DOHH2 (cell line): Measurements from ENCODE around the gene EDN1.

Source experiments
- H3F3A ChIP-seq: fragments of 200-600 bp; sonication (generic), shearing (Covaris generic); 2 replicates; pipeline ENCODE4 v1.6.0; 2016; ENCODE audit warnings: antibody characterized with exemption, mild to moderate bottlenecking; ENCODE audit not compliant: control insufficient read depth, insufficient read depth
- H3K27ac ChIP-seq: fragments of 200-600 bp; sonication (generic); 2 replicates; pipeline ENCODE4 v1.5.1; 2014; ENCODE audit warnings: low read depth, mild to moderate bottlenecking, low read length, moderate library complexity
- H3K27me3 ChIP-seq: fragments of 200-600 bp; sonication (generic); 2 replicates; pipeline ENCODE4 v1.6.1; 2014; ENCODE audit warnings: mild to moderate bottlenecking, low read length, mixed read lengths; ENCODE audit not compliant: control insufficient read depth
- H3K36me3 ChIP-seq: fragments of 200-600 bp; sonication (generic); 2 replicates; pipeline ENCODE4 v1.6.1; 2014; ENCODE audit warnings: mild to moderate bottlenecking, low read length, moderate library complexity, mixed read lengths; ENCODE audit not compliant: control insufficient read depth
- H3K4me1 ChIP-seq: fragments of 200-600 bp; sonication (generic); 2 replicates; pipeline ENCODE4 v1.6.1; 2014; ENCODE audit warnings: mild to moderate bottlenecking, low read length, mixed read lengths; ENCODE audit not compliant: control insufficient read depth
- H3K4me2 ChIP-seq: fragments of 200-600 bp; sonication (generic); 2 replicates; pipeline ENCODE4 v1.6.0; 2014; ENCODE audit warnings: mild to moderate bottlenecking, low read length, moderate library complexity
- H3K4me3 ChIP-seq: fragments of 200-600 bp; sonication (generic); 2 replicates; pipeline ENCODE4 v1.5.1; 2014; ENCODE audit warnings: mild to moderate bottlenecking, low read length, mixed read lengths
- H3K79me2 ChIP-seq: fragments of 200-600 bp; sonication (generic); 2 replicates; pipeline ENCODE4 v1.6.1; 2014; ENCODE audit warnings: mild to moderate bottlenecking, low read length, mixed read lengths; ENCODE audit not compliant: control insufficient read depth
- H3K9me2 ChIP-seq: fragments of 200-600 bp; sonication (generic); replicated peaks from 2 replicates; pipeline ENCODE4 v1.6.1; 2014; ENCODE audit warnings: mild to moderate bottlenecking, low read length, mixed read lengths; ENCODE audit not compliant: control insufficient read depth
- H3K9me3 ChIP-seq: fragments of 200-600 bp; sonication (generic); 2 replicates; pipeline ENCODE4 v1.6.1; 2014; ENCODE audit warnings: antibody characterized with exemption, low read length, mixed read lengths; ENCODE audit not compliant: control insufficient read depth, insufficient read depth
- H4K20me1 ChIP-seq: fragments of 200-600 bp; sonication (generic); 2 replicates; pipeline ENCODE4 v1.6.0; 2014; ENCODE audit warnings: low read depth, mild to moderate bottlenecking, antibody characterized with exemption, low read length, moderate library complexity; ENCODE audit not compliant: control insufficient read depth, insufficient read depth
- CTCF ChIP-seq: fragments of 200-600 bp; sonication (generic); IDR thresholded peaks from one replicate; pipeline ENCODE4 v1.5.1; 2014; ENCODE audit warnings: antibody characterized with exemption, mild to moderate bottlenecking, low read depth, low read length; ENCODE audit not compliant: poor library complexity, severe bottlenecking
- EZH2phosphoT487 ChIP-seq: fragments of 200-600 bp; sonication (generic); IDR thresholded peaks from 2 replicates; pipeline ENCODE4 v1.6.1; 2017; ENCODE audit warnings: borderline replicate concordance, mild to moderate bottlenecking, antibody characterized with exemption, low read length, moderate library complexity, mixed read lengths

EDN1 gene

GRCh38 chr6:12261502-12261901 lies 28.7 kb upstream of the EDN1 start:
- Histone ChIP-seq H3F3A (no peaks in the 10 kb centered on the region), H4K20me1 (no peaks in the 10 kb centered on the region), H3K9me3 (no peaks in the 10 kb centered on the region)

GRCh38 chr6:12262236-12263061 lies 27.7 kb upstream of the EDN1 start:
- no peak overlapping the region for H3K4me2 ChIP-seq
- TF ChIP-seq EZH2phosphoT487: no peak
- TF ChIP-seq CTCF: no peak
- no peaks in the 10 kb centered on the region for H3K36me3 ChIP-seq
- H3K27ac ChIP-seq: no peak overlapping the region
- no peaks in the 10 kb centered on the region; the same call in 1 of the 2 replicates for H3K27me3 ChIP-seq
- H3K9me2 ChIP-seq: no peaks in the 10 kb centered on the region
- H3K4me1 ChIP-seq: no peaks in the 10 kb centered on the region
- no peak overlapping the region for H3K4me3 ChIP-seq
- no peaks in the 10 kb centered on the region for H3K79me2 ChIP-seq
- H4K20me1 ChIP-seq: no peaks in the 10 kb centered on the region
- no peaks in the 10 kb centered on the region for H3K9me3 ChIP-seq
- no peaks in the 10 kb centered on the region for H3F3A ChIP-seq

More at GRCh38 chr6:12261502-12261901, 28.7 kb upstream of the EDN1 start:
- H3K4me1 ChIP-seq: no peaks in the 10 kb centered on the region
- no peak overlapping the region for H3K27ac ChIP-seq
- no peaks in the 10 kb centered on the region for H3K36me3 ChIP-seq
- TF ChIP-seq CTCF: no peak
- H3K4me2 ChIP-seq: no peak overlapping the region
- no peak overlapping the region for H3K4me3 ChIP-seq
- H3K27me3 ChIP-seq: peaks cover 3% of the 10 kb centered on the region; the same call in 1 of the 2 replicates
- H3K9me2 ChIP-seq: no peaks in the 10 kb centered on the region
- no peaks in the 10 kb centered on the region for H3K79me2 ChIP-seq

- Histone ChIP-seq H3K36me3 (no peaks in the 10 kb centered on the region), H3K27ac (no peak overlapping the region), H4K20me1 (no peaks in the 10 kb centered on the region), H3K27me3 (no peaks in the 10 kb centered on the region; the same call in 1 of the 2 replicates), H3K9me3 (no peaks in the 10 kb centered on the region), H3K9me2 (no peaks in the 10 kb centered on the region), H3K4me3 (no peak overlapping the region), H3K4me1 (no peaks in the 10 kb centered on the region), H3K4me2 (no peak overlapping the region), H3K79me2 (no peaks in the 10 kb centered on the region), H3F3A (no peaks in the 10 kb centered on the region)
- TF ChIP-seq EZH2phosphoT487 (no peak), CTCF (no peak)
Measured at GRCh38 chr6:12263403-12263802, 26.8 kb upstream of the EDN1 start.
